NCI-H2196 (cell line): Measurements from ENCODE around the gene DDB1.

Source experiments
- DNase-seq: peaks from one replicate; lab custom pipeline; 2025; ENCODE audit not compliant: unreplicated experiment; lab: John Stamatoyannopoulos, UW

DDB1 gene

DNA sequence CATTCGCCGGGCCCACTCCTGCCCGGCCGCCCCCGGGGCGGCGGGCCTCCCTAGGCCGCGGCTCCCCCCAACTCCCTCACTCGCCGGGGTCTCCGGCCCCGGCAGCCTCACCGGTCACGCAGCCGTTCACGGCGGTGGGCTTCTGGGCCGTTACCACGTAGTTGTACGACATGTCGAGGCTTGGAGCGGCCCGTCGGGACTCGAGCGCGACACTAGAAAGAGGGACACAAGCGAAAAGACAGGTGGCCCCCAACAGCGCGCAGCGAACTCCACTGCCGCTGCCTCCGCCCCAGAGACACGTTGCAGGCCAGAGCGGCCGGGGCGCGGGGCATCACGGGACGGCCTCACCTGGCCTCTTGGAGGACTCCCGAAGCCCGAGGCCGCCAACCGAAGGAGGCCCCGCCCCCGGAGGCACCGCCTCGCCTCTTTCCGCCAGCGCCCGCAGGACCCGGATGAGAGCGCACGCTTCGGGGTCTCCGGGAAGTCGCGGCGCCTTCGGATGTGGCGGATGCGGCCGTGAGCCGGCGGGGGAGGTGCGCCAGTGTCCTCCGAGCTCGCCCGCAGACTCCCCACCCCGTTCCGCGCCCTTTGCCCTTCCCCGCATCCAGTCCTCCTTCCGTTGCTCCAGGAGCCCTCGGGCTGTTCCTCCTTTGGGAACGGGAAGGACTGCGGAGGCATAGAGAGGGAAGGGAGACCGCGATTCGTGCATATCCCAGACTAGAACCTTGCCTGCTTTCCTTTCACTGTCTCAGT lies at the start of gene DDB1, which contains the start of gene TKFC:
Gene DDB1 (minus strand): TSS at position 309 of the 753 bp plus-strand sequence. CDS start 137 bp downstream, at position 172.
Gene TKFC (plus strand): TSS at position 432 of the 753 bp plus-strand sequence. CDS start 1,501 bp downstream, outside the sequence.
- peak; percentile 96 for DNase-seq

DNA sequence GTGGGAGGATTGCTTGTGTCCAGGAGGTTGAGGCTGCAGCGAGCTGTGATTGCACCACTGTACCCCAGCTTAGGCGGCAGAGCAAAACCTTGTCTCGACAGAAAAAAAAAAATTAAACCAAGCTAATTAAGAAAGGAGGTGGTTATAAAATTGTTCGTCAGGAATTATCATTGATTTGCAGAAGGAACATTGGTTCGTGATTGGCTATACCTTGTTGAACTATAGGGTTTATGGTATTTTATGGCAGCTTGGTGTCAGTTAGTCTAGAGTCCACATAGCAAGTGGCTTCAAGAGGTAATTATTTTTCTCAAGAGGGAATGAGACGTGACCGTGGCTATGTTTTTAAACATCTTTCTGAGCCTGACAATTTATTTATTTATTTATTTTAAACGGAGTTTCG lies 48.0 kb upstream of the DDB1 start:
- DNase-seq = no peak

DNA sequence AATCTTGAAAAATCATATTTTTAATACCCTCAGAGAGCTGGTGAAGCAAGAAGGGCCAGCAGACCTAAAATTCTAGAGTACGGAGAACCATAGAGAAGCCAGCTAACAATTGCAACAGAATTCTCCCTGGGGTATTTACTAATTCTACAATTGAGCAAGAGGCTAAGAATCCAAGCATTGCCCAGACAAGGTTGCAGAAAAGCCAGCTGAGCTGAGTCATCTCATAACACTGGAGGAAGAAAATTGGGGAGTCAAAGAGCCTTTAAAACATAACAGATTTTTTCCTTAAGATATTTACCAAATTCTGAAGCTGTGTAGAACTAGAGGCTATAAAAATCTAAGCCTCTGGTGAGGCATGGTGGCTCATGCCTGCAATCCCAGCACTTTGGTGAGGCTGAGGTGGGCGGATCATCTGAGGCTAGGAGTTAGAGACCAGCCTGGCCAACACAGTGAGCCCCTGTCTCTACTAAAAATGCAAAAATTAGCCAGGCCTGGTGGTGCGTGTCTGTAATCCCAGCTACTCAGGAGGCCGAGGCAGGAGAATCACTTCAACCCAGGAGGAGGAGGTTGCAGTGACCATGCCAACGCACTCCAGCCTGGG lies 45.9 kb upstream of the DDB1 start:
- no peak for DNase-seq

DNA sequence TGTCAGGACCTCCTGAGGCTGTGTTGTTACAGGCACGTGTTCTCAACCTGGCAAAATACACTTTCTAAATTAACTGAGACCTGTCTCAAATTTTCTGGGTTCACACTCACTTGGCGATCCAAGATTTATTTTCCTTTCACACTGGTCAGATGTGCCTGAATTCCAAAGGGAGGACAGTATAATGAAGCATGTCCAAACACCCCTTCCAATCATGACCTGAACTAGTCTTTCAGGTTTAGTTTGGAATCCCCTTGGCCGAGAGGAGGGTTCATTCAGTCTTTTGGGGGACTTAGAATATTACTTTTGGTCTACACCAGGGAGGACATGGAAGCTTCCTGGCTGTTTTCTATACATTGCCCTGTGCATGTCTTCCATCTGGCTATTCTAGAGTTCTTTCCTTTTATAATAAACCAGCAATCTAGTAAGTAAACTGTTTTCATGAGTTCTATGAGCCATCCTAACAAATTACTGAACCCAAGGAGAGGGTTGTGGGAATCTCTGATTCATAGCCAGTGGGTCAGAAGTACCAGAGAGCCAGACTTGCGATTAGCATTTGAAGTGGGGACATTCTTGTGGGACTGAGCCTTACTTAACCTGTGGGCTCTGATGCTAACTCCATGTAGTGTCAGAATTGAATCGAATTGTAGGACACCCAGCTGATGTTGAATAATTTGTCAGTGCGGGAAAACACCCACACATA lies 44.7 kb upstream of the DDB1 start:
- DNase-seq = no peak

DNA sequence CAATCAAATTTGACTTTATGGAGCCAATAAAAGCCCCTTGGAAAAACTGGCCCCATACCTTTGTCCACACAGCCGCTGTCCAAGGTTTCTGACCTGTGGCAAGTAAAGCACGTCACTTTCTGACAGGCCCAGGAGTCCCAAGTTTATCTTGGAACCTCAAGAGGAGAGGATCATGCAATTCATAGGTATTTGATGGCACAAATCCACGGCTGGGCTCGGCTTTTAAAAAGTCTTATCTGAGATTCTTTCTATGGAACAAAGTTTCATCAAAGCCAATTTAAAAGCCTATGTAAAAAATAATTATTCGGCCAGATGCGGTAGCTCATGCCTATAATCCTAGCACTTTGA lies 42.8 kb upstream of the DDB1 start:
- no peak for DNase-seq

DNA sequence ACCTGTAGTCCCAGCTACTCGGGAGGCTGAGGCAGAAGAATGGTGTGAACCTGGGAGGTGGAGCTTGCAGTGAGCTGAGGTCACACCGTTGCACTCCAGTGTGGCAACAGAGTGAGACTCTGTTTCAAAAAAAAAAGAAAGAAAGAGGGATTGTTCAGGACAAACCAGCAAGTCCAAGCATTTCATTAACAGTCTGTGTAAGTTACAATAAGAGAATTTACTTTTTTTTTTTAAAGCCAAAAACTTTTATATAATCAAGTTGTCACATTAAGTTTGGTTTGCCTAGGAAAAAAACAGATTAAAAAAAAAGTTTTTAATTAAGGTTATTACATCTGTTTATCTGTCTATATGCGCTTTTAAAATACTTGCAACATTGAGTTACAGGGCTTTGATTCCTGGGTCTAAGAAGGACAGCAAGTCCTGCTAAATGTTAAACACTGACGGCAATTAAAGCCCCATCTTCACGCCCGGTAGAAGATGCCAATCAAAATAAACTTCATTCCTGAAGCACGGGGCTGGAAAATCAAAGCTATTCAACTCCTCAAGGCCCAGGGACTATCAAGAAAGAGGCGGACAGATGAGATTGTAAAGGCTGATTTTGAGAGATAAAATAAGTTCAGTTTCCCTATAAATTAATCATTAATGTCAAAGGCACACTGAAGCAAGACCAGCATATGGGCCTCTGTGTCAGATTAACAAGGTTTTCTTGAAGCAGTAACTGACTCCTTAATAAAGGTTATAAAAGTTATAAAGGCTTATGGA lies 39.9 kb upstream of the DDB1 start:
- no peak for DNase-seq

DNA sequence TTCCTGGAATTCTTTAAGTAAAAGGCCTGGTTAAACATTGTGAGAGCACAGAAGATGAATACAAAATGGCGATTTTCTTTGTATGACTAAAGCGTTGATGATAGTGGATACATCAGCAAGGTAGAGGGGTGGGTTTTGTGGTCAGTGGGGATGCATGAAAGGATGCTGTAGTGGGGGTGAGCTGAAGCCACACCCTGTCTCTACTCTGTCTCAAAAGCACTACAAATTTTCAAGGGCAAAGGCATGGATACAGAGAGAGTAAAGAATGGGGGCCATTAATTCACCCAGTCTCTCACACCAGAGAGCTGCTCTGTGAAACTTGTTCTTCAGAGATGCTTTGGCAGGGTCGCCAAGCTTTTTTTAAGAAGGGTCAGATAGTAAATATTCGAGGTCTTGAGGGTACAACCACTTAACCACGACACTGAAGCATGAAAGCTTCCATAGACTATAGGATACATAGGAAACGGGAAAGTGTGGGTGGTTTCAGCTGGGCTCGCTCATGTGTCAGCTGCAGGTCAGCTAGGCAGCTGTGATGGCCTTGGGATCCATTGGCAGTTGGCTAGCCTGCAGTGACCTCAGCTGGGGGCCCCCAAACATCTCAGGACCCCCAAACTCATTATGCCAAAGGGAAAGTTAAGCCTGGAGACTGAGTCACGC lies 37.6 kb upstream of the DDB1 start:
- no peak for DNase-seq

DNA sequence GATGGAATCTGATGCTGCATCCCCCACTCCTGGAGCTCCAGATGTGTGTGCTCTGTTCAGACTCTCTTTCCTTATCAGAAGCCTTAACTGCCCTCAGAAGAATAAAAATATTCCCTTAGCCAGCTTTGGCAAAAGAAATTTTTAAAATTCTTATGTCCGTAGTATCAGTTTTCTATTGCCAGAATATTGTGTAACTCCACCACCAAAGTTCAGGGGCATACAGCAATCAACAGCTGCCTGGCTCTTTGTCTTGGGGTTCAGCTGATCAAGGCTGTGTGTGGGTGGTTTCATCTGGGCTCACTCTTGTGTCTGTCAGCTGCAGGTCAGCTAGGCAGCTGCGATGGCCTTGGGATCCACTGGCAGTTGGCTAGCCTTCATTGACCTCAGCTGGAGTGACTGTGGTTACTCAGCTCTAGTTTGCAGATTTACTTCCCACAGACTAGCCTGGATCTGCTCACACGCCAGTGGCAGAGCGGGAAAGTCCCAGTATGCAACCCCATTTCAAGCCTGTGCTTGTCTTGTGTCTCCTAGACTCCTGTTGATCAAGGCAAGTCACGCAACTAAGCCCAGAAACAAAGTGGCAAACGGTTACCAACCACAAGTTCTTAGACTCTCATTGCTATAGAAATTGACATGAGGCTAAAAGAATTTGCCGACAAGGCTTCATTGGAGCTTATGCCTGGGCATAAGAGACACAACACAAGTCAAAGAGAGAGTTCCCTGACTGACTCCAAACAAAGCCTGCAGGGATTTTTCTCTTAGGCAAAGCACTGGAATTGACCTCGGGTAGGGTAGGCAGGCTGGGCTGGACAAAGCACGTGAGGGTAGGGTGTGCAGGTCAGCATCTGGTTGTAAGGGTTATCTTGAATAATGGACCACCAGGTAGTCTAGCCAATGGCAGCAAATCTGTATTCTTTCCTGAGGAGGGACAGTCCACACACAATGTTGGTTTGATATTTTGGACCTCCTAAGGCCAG lies 36.8 kb upstream of the DDB1 start:
- no peak for DNase-seq

DNA sequence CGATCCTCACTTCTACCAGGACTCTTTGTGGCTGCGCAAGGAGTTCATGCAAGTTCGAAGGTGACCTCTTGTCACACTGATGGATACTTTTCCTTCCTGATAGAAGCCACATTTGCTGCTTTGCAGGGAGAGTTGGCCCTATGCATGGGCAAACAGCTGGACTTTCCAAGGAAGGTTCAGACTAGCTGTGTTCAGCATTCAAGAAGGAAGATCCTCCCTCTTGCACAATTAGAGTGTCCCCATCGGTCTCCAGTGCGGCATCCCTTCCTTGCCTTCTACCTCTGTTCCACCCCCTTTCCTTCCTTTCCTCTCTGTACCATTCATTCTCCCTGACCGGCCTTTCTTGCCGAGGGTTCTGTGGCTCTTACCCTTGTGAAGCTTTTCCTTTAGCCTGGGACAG lies 35.7 kb upstream of the DDB1 start:
- no peak for DNase-seq

DNA sequence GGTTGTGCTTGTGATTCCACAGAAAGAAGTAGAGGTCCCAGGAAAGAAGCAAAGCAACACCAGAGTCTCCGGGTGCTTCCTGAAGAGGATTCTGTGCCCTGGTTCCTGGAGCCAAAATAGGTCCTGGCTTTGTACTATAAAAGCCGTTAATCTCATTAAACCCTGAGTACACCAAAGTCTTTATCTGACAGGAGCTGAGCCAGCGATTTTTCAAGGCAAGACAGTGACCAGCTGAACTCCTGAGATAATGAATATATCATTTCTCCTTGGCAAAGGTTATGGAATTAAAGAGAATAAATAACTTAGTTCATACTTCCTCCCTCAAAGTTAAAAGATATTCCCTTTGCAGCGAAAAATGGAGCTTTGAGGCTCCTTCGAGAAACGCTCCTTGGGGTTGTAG lies 34.5 kb upstream of the DDB1 start:
- no peak for DNase-seq

DNA sequence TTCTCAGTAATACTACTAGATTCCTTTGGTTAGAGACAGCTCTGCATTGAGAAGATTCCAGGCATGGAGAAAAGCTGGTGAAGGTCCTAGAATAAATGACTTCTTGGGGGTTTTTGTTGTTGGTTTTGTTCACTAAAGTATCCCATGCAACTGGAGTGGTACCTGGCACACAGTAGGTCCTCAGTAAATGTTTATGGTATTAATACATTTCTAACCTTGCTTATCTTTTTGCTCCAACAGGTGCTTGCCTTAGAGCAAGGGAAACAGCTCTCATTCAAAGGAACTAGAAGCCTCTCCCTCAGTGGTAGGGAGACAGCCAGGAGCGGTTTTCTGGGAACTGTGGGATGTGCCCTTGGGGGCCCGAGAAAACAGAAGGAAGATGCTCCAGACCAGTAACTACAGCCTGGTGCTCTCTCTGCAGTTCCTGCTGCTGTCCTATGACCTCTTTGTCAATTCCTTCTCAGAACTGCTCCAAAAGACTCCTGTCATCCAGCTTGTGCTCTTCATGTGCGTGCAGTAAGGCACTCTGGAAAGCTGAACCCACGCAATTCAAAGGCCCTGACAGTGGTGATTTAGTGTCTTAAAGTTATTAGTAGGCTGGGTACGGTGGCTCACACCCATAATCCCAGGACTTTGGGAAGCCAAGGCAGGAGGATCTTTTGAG lies 31.2 kb upstream of the DDB1 start:
- no peak for DNase-seq

DNA sequence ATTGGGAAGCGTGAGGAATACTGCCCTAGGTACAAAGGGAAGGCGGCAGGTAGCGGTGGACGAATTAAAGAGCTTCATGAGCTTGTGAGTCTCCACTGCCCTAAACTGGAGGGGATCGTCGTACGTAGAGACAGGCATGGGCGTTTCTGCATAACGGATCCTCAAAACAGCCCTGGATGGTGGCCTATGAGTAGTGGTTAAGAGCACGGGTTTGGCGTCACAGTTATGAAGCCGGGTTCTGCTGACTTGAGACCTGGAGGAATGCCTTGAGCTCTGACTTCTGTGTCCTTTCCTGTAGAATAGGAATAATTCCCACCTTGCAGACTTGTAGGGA lies 29.6 kb upstream of the DDB1 start:
- peak; percentile 28 for DNase-seq

DNA sequence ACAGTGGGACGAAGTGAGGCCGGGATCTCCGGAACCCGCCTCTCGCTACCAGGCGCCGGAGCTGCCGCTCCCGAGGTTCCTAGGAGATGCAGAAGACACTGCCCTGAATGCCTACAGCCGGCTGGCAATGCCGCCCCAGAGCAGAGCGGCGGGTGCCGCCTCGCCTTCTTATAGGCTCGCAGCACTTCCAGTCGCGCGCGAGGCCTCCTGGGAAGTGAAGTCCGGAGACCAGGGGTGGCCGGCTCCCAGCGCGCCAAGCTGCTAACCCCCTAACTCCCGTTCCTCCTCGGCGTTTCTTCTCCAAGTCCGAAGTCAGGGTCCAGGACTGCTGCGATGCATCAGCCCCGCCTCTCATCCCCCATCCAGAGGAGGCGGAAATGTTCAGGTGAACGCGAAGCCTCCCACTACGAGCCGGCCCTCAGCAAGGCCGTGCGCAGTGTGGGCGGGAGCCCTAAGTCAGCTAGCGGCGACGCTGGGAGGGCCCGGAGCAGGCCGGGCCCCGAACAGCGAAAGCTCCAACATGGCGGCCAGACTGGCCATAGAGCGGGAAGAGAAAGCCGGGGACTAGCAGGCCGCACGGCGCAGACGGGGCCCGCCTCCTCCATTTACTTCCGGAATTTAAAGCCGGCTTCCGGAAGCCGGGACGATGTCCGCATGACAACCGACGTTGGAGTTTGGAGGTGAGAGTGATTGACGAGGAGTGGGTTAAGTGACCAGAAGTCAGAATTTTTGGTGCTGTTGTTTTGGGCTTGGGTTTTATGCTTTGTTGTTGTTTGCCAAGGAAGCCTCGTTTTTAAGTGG lies 29.0 kb upstream of the DDB1 start, which contains the start of the genes CYB561A3 and TMEM138:
Gene CYB561A3 (minus strand): TSS at position 142 of the 801 bp plus-strand sequence. CDS start 5,169 bp downstream, outside the sequence.
Gene TMEM138 (plus strand): TSS at position 634 of the 801 bp plus-strand sequence. CDS start 2,017 bp downstream, outside the sequence.
- DNase-seq = peak; percentile 94

DNA sequence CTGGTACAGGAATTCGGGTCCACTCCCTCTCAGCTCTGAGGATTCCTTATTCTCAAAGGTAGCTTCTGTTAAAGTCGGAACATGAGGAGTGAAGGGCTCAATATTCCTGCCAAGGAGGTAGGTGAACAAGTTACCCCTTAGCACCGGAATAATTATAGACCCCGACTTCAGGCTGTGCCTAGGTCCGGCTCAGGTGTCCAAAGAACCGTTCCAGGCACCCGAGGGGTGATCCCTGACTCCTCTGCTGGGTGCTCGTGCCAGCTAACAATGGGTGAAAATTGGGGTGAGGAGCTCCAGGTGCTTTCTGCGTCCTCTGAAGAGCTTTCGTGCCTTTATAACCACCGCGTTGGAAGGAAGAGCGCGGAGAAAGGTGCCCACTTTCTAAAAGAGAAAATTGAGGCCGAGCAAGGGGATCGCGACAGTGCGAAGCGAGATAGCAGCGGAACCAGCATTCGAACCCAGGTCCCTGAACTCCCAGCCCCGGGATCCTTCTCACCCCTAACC lies 28.4 kb upstream of the DDB1 start:
- no peak for DNase-seq

DNA sequence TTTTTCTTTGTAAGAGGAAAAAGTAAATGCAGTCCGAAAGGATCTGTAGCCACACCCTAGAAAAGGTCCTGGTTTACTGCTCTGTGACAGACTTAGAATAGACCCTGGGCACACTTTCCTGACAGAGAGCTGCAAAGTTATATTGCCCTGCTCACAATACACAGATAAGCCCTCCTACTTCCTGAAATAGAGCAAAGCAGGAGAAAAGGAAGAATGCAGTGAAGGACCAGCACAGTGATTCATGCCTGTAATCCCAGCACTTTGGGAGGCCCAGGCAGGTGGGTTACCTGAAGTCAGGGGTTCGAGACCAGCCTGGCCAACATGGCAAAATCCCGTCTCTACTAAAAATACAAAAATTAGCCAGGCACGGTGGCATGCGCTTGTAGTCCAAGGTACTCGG lies 26.6 kb upstream of the DDB1 start:
- no peak for DNase-seq

DNA sequence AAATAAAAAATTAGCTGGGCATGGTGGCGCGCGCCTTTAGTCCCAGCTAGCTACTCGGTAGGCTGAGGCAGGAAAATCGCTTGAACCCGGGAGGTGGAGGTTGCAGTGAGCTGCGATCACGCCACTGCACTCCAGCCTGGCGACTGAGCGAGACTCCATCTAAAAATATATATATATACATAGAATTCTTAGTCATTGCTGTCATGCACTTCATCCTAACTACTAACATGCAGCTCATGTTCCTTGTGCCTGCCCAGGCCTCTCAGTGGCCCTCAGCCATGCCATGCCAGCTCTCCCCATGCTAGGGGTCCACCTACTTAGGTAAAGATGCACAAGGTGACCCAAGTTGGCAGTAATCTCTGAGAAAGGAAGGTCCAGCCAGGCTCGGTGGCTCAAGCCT lies 25.7 kb upstream of the DDB1 start:
- no peak for DNase-seq

DNA sequence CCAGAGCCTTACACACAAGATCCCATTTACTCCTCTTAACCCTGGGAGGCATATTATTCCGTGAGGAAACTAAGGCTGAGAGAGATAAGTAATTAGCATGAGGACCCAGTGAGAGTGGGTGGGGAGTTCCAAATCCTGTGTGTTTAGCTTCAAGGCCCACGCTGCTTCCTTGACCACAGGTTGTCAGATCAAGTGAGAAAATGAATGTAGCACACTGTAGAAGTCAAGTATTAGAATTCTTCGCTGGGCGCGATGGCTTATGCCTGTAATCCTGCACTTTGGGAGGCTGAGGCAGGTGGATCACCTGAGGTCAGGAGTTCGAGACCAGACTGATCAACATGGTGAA lies 25.0 kb upstream of the DDB1 start:
- no peak for DNase-seq

DNA sequence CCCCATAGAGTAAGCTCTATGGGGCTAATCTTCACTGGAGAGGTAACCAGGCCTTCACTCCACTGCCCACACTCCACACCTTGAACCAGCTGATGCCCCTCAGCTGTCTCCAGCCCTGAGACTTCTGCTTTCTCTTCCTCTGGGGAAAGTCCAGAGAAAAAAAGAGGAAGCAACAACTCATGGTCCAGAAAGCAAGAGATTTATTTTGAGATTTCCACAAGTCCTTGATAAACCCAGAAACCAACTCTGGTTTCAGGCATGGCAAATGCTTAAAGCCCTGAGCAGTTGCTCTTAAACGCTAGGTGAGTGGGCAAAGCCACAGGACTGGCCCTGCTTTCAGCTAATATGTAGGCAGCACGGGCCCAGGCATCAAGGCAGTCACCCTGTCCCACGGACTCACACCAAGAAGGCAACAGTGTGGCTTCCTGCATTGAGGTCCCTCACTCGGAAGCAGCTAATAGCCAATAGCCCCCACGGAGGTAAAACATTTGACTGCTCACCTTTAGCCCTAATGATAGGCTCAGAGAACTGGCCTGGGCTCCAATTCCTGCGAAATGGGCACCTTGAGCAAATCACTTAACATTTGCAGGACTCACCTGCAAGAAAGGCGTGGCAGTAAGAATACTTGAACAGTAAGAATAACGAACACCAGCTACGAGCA lies 24.5 kb upstream of the DDB1 start:
- no peak for DNase-seq
